ENCODE measurements around the gene CYBRD1. TPM values are rescaled to one million over a fixed set of nuclear protein-coding genes. Genes with fewer than 3 reads are reported as not detected.

Gene CYBRD1
- total RNA-seq, 3 donors from 2014 or later = 0.13 to 1.6 (median 0.63) TPM

GRCh38 chr2:171553858-171554257, 31.6 kb downstream of the CYBRD1 start:
- ATAC-seq = no peak
- DNase-seq = no peak

GRCh38 chr2:171554991-171555615, 32.8 kb downstream of the CYBRD1 start:
- ATAC-seq (no peak), DNase-seq (no peak)
- no peak overlapping the region for H3K4me3 Mint-ChIP-seq
- no peaks in the 10 kb centered on the region for H3K9me3 Mint-ChIP-seq
- no peaks in the 10 kb centered on the region for H3K4me1 Mint-ChIP-seq (ENCODE audit: low read depth)
- peaks cover 2% of the 10 kb centered on the region for H3K27me3 Mint-ChIP-seq (ENCODE audit: low read depth)
- no peaks in the 10 kb centered on the region for H3K36me3 Mint-ChIP-seq (ENCODE audit: insufficient read depth)

More at GRCh38 chr2:171553858-171554257, 31.6 kb downstream of the CYBRD1 start:
- Mint-ChIP-seq H3K4me1 (ENCODE audit: low read depth) (no peaks in the 10 kb centered on the region), H3K27me3 (ENCODE audit: low read depth) (peaks cover 2% of the 10 kb centered on the region), H3K4me3 (no peak overlapping the region), H3K9me3 (no peaks in the 10 kb centered on the region), H3K36me3 (ENCODE audit: insufficient read depth) (no peaks in the 10 kb centered on the region)

- Mint-ChIP-seq H3K4me1 (ENCODE audit: low read depth) (no peaks in the 10 kb centered on the region), H3K36me3 (ENCODE audit: insufficient read depth) (no peaks in the 10 kb centered on the region), H3K4me3 (no peak overlapping the region), H3K27me3 (ENCODE audit: low read depth) (peaks cover 5% of the 10 kb centered on the region), H3K9me3 (no peaks in the 10 kb centered on the region)
- ATAC-seq = peak; percentile 37 to 41
- no peak for DNase-seq
These were observed 35.1 kb downstream of the CYBRD1 start for GRCh38 chr2:171557363-171557762.

GRCh38 chr2:171563301-171563700, 41.0 kb downstream of the CYBRD1 start:
- DNase-seq = no peak
- Mint-ChIP-seq H3K27me3 (ENCODE audit: low read depth) (peaks cover 7% of the 10 kb centered on the region), H3K9me3 (no peaks in the 10 kb centered on the region), H3K36me3 (ENCODE audit: insufficient read depth) (no peaks in the 10 kb centered on the region), H3K4me1 (ENCODE audit: low read depth) (no peaks in the 10 kb centered on the region), H3K4me3 (no peak overlapping the region)
- no peak for ATAC-seq

GRCh38 chr2:171564463-171564862, 42.2 kb downstream of the CYBRD1 start:
- H3K4me1 Mint-ChIP-seq (ENCODE audit: low read depth) = no peaks in the 10 kb centered on the region
- H3K9me3 Mint-ChIP-seq = no peaks in the 10 kb centered on the region
- no peaks in the 10 kb centered on the region for H3K36me3 Mint-ChIP-seq (ENCODE audit: insufficient read depth)
- ATAC-seq (no peak), DNase-seq (no peak)
- H3K27me3 Mint-ChIP-seq (ENCODE audit: low read depth) = peaks cover 4% of the 10 kb centered on the region
- H3K4me3 Mint-ChIP-seq = no peak overlapping the region

GRCh38 chr2:171566057-171566456, 43.8 kb downstream of the CYBRD1 start:
- no peaks in the 10 kb centered on the region for H3K36me3 Mint-ChIP-seq (ENCODE audit: insufficient read depth)
- no peak overlapping the region for H3K4me3 Mint-ChIP-seq
- DNase-seq (no peak), ATAC-seq (no peak)
- H3K27me3 Mint-ChIP-seq (ENCODE audit: low read depth) = peaks cover 4% of the 10 kb centered on the region
- no peaks in the 10 kb centered on the region for H3K4me1 Mint-ChIP-seq (ENCODE audit: low read depth)
- H3K9me3 Mint-ChIP-seq = no peaks in the 10 kb centered on the region

- H3K4me3 Mint-ChIP-seq = no peak overlapping the region
- DNase-seq = no peak
- peaks cover 2% of the 10 kb centered on the region for H3K27me3 Mint-ChIP-seq (ENCODE audit: low read depth)
- H3K36me3 Mint-ChIP-seq (ENCODE audit: insufficient read depth) = no peaks in the 10 kb centered on the region
- H3K9me3 Mint-ChIP-seq = no peaks in the 10 kb centered on the region
- H3K4me1 Mint-ChIP-seq (ENCODE audit: low read depth) = no peaks in the 10 kb centered on the region
- no peak for ATAC-seq
These were observed 44.5 kb downstream of the CYBRD1 start for GRCh38 chr2:171566753-171567152.

- H3K4me3 Mint-ChIP-seq = no peak overlapping the region
- peaks cover 2% of the 10 kb centered on the region for H3K27me3 Mint-ChIP-seq (ENCODE audit: low read depth)
- no peak for ATAC-seq
- no peaks in the 10 kb centered on the region for H3K36me3 Mint-ChIP-seq (ENCODE audit: insufficient read depth)
- no peak for DNase-seq
- H3K9me3 Mint-ChIP-seq = no peaks in the 10 kb centered on the region
- no peaks in the 10 kb centered on the region for H3K4me1 Mint-ChIP-seq (ENCODE audit: low read depth)
These were observed 45.8 kb downstream of the CYBRD1 start for GRCh38 chr2:171568089-171568488.

GRCh38 chr2:171571721-171572120, 49.4 kb downstream of the CYBRD1 start:
- peaks cover 2% of the 10 kb centered on the region for H3K27me3 Mint-ChIP-seq (ENCODE audit: low read depth)
- H3K4me3 Mint-ChIP-seq = no peak overlapping the region

GRCh38 chr2:171574149-171574795, 52.0 kb downstream of the CYBRD1 start:
- ATAC-seq (peak; percentile 96 to 97), DNase-seq (peak; percentile 76)
- Mint-ChIP-seq H3K27me3 (ENCODE audit: low read depth) (no peaks in the 10 kb centered on the region), H3K4me3 (peak overlapping the region; percentile 13), H3K4me1 (ENCODE audit: low read depth) (peaks cover 4% of the 10 kb centered on the region), H3K9me3 (no peaks in the 10 kb centered on the region), H3K36me3 (ENCODE audit: insufficient read depth) (no peaks in the 10 kb centered on the region)

More at GRCh38 chr2:171571721-171572120, 49.4 kb downstream of the CYBRD1 start:
- Mint-ChIP-seq H3K4me1 (ENCODE audit: low read depth) (peaks cover 4% of the 10 kb centered on the region), H3K36me3 (ENCODE audit: insufficient read depth) (no peaks in the 10 kb centered on the region), H3K9me3 (no peaks in the 10 kb centered on the region)
- DNase-seq = no peak
- ATAC-seq = no peak

- H3K27me3 Mint-ChIP-seq (ENCODE audit: low read depth) = no peaks in the 10 kb centered on the region
- peaks cover 4% of the 10 kb centered on the region for H3K4me1 Mint-ChIP-seq (ENCODE audit: low read depth)
- DNase-seq = no peak
- no peak for ATAC-seq
- H3K4me3 Mint-ChIP-seq = no peak overlapping the region
- H3K9me3 Mint-ChIP-seq = no peaks in the 10 kb centered on the region
- H3K36me3 Mint-ChIP-seq (ENCODE audit: insufficient read depth) = no peaks in the 10 kb centered on the region
These were observed 53.3 kb downstream of the CYBRD1 start for GRCh38 chr2:171575606-171576005.

- no peak for DNase-seq
- no peak overlapping the region for H3K4me3 Mint-ChIP-seq
- H3K9me3 Mint-ChIP-seq = no peaks in the 10 kb centered on the region
- ATAC-seq = no peak
- peaks cover 6% of the 10 kb centered on the region for H3K27me3 Mint-ChIP-seq (ENCODE audit: low read depth)
- no peaks in the 10 kb centered on the region for H3K36me3 Mint-ChIP-seq (ENCODE audit: insufficient read depth)
- peaks cover 4% of the 10 kb centered on the region for H3K4me1 Mint-ChIP-seq (ENCODE audit: low read depth)
These were observed 56.0 kb downstream of the CYBRD1 start for GRCh38 chr2:171578127-171578803.

- H3K36me3 Mint-ChIP-seq (ENCODE audit: insufficient read depth) = no peaks in the 10 kb centered on the region
- no peaks in the 10 kb centered on the region for H3K4me1 Mint-ChIP-seq (ENCODE audit: low read depth)
- H3K27me3 Mint-ChIP-seq (ENCODE audit: low read depth) = peaks cover 7% of the 10 kb centered on the region
- no peak for ATAC-seq
- H3K9me3 Mint-ChIP-seq = no peaks in the 10 kb centered on the region
- no peak for DNase-seq
- no peak overlapping the region for H3K4me3 Mint-ChIP-seq
These were observed 57.2 kb downstream of the CYBRD1 start for GRCh38 chr2:171579481-171579880.

- no peak for ATAC-seq
- Mint-ChIP-seq H3K4me1 (ENCODE audit: low read depth) (no peaks in the 10 kb centered on the region), H3K27me3 (ENCODE audit: low read depth) (peaks cover 17% of the 10 kb centered on the region), H3K36me3 (ENCODE audit: insufficient read depth) (no peaks in the 10 kb centered on the region), H3K9me3 (no peaks in the 10 kb centered on the region), H3K4me3 (no peak overlapping the region)
- no peak for DNase-seq
These were observed 61.3 kb downstream of the CYBRD1 start for GRCh38 chr2:171583566-171583965.

GRCh38 chr2:171584001-171584400, 61.7 kb downstream of the CYBRD1 start:
- Mint-ChIP-seq H3K36me3 (ENCODE audit: insufficient read depth) (no peaks in the 10 kb centered on the region), H3K4me1 (ENCODE audit: low read depth) (no peaks in the 10 kb centered on the region), H3K9me3 (no peaks in the 10 kb centered on the region), H3K4me3 (no peak overlapping the region), H3K27me3 (ENCODE audit: low read depth) (peaks cover 17% of the 10 kb centered on the region)
- DNase-seq = no peak
- no peak for ATAC-seq
